Fibroblast of the aortic adventitia (primary cell): ENCODE results near the gene MALAT1. TPM values are rescaled to one million over a fixed set of nuclear protein-coding genes. Genes with fewer than 3 reads are reported as not detected.

ENCODE experiments used
- DNase-seq: peaks from one replicate; pipeline ENCODE4 v3.0.0-alpha.2; 2010; ENCODE audit warnings: low read depth
- H3K4me3 ChIP-seq: 2 replicates; pipeline ENCODE4 v1.5.1; 2011; ENCODE audit warnings: low read depth, mild to moderate bottlenecking, control low read depth, low read length, moderate library complexity
- small RNA-seq: library from RNA; depleted of rRNA; stranded (forward); fragments of <200 nt; gene quantifications from one replicate; pipeline ENCODE3, GENCODE V24; 2012
- total RNA-seq: library from RNA; depleted of rRNA; stranded (reverse); fragments of >200 nt; gene quantifications from 2 replicates; pipeline ENCODE4 v1.2.3, GENCODE V29; 2012; ENCODE audit warnings: low replicate concordance
- TF ChIP-seq, protein P1 (sequence below): IDR thresholded peaks from 2 replicates; pipeline ENCODE4 v1.5.1; 2011; ENCODE audit warnings: mild to moderate bottlenecking, low read length, control low read depth, inconsistent platforms; ENCODE audit not compliant: insufficient read depth

Gene MALAT1
- total RNA-seq, 1 donor, result 10,787 TPM

- peak; percentile 76 for DNase-seq
- TF ChIP-seq, protein P1, sequence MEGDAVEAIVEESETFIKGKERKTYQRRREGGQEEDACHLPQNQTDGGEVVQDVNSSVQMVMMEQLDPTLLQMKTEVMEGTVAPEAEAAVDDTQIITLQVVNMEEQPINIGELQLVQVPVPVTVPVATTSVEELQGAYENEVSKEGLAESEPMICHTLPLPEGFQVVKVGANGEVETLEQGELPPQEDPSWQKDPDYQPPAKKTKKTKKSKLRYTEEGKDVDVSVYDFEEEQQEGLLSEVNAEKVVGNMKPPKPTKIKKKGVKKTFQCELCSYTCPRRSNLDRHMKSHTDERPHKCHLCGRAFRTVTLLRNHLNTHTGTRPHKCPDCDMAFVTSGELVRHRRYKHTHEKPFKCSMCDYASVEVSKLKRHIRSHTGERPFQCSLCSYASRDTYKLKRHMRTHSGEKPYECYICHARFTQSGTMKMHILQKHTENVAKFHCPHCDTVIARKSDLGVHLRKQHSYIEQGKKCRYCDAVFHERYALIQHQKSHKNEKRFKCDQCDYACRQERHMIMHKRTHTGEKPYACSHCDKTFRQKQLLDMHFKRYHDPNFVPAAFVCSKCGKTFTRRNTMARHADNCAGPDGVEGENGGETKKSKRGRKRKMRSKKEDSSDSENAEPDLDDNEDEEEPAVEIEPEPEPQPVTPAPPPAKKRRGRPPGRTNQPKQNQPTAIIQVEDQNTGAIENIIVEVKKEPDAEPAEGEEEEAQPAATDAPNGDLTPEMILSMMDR, result no peak
- H3K4me3 ChIP-seq, result peak overlapping the region; percentile 47
These were observed 56.9 kb downstream of the MALAT1 start for GRCh38 chr11:65555693-65556231.

Small RNA genes within 50 kb of the gene (small RNA-seq; reads per million reads assigned to genes)
- not detected for gene RF01684

Other genes starting within 250 kb of the MALAT1 start
- gene POLA2, start 237.1 kb upstream of the MALAT1 start, total RNA-seq, result 8.7 and 32.4 TPM in 2 replicates
- 4.7 and 28.0 TPM in 2 replicates for gene CDC42EP2, start 184.2 kb upstream of the MALAT1 start, total RNA-seq
- 46.4 and 75.9 TPM in 2 replicates for gene DPF2, start 165.2 kb upstream of the MALAT1 start, total RNA-seq
- 0.27 TPM in 1 of 2 replicates, not detected in the other for gene TIGD3, start 144.3 kb upstream of the MALAT1 start, total RNA-seq
- 0.41 and 5.8 TPM in 2 replicates for gene SLC25A45, start 116.4 kb upstream of the MALAT1 start, total RNA-seq
- 42.7 and 172 TPM in 2 replicates for gene FRMD8, start 112.4 kb upstream of the MALAT1 start, total RNA-seq
- 527 and 883 TPM in 2 replicates for gene NEAT1, start 76.2 kb upstream of the MALAT1 start, total RNA-seq
- gene SCYL1, start 26.0 kb downstream of the MALAT1 start, total RNA-seq, result 32.1 and 76.8 TPM in 2 replicates
- 47.3 and 147 TPM in 2 replicates for gene LTBP3, start 59.3 kb downstream of the MALAT1 start, total RNA-seq
- gene ZNRD2, start 71.4 kb downstream of the MALAT1 start, total RNA-seq, result 27.2 and 48.0 TPM in 2 replicates
- gene FAM89B, start 73.5 kb downstream of the MALAT1 start, total RNA-seq, result 5.6 and 21.6 TPM in 2 replicates
- 52.2 and 58.5 TPM in 2 replicates for gene EHBP1L1, start 77.0 kb downstream of the MALAT1 start, total RNA-seq
- 0.09 and 0.65 TPM in 2 replicates for gene KCNK7, start 96.8 kb downstream of the MALAT1 start, total RNA-seq
- 22.4 and 30.4 TPM in 2 replicates for gene MAP3K11, start 115.2 kb downstream of the MALAT1 start, total RNA-seq
- gene PCNX3, start 116.7 kb downstream of the MALAT1 start, total RNA-seq, result 21.8 and 31.5 TPM in 2 replicates
- 7.5 and 21.7 TPM in 2 replicates for gene SIPA1, start 139.1 kb downstream of the MALAT1 start, total RNA-seq
- 10.2 and 39.5 TPM in 2 replicates for gene RELA, start 163.9 kb downstream of the MALAT1 start, total RNA-seq
- gene KAT5, start 213.2 kb downstream of the MALAT1 start, total RNA-seq, result 35.9 and 59.1 TPM in 2 replicates
- 44.6 and 49.6 TPM in 2 replicates for gene RNASEH2C, start 221.8 kb downstream of the MALAT1 start, total RNA-seq